ENCODE data around the gene PLEKHD1.

Gene PLEKHD1

DNA sequence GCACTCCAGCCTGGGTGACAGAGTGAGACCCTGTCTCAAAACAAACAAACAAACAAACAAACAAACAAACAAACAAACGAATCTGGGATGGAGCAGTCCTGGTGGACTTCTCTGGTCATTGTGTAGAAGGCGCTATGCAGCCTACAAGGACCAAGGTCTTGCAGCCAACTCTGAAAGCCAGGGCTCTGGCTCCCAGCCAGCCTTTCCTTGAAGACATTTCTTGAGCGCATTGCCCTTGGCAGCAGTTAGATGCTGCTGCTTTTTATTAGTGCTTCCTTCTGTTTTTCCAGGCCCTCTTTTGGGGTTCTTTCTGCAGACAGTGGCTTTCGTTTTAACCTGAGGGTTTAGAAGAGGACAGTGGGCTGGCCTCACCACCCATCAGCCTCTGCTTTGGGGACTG, 70.0 kb downstream of the PLEKHD1 start:
- no peak overlapping the region for H3K27ac ChIP-seq
- H3K36me3 ChIP-seq, result no peaks in the 10 kb centered on the region
- H3K4me3 ChIP-seq (ENCODE audit: low read depth in 1 of 2, low read length in 1 of 2), result no peak overlapping the region
- TF ChIP-seq, protein P1, sequence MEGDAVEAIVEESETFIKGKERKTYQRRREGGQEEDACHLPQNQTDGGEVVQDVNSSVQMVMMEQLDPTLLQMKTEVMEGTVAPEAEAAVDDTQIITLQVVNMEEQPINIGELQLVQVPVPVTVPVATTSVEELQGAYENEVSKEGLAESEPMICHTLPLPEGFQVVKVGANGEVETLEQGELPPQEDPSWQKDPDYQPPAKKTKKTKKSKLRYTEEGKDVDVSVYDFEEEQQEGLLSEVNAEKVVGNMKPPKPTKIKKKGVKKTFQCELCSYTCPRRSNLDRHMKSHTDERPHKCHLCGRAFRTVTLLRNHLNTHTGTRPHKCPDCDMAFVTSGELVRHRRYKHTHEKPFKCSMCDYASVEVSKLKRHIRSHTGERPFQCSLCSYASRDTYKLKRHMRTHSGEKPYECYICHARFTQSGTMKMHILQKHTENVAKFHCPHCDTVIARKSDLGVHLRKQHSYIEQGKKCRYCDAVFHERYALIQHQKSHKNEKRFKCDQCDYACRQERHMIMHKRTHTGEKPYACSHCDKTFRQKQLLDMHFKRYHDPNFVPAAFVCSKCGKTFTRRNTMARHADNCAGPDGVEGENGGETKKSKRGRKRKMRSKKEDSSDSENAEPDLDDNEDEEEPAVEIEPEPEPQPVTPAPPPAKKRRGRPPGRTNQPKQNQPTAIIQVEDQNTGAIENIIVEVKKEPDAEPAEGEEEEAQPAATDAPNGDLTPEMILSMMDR (IDR thresholded peaks at IDR 0.05), result no peak
- peaks cover 77% of the 10 kb centered on the region for H3K27me3 ChIP-seq
- no peaks in the 10 kb centered on the region for H3K9me3 ChIP-seq
- H3K4me1 ChIP-seq (ENCODE audit: control insufficient read depth in 1 of 2, insufficient read depth in 1 of 2, low read depth in 1 of 2, low read length in 1 of 2), result no peaks in the 10 kb centered on the region

DNA sequence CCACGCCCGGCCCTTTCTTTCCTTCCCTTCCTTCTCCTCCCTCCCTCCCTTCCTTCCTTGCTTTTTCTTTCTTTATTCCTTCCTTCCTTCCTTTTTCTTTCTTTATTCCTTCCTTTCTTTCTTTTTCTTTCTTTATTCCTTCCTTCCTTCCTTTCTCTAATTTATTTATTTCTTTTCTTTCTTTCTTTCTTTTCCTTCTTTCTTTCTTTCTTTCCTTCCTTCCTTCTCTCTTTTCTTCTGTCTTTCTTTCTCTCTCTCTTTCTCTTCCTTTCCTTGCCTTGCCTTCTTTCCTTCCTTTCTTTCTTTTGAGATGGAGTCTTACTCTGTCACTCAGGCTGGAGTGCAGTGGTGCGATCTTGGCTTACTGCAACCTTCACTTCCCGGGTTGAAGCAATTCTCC, 74.2 kb downstream of the PLEKHD1 start:
- Histone ChIP-seq H3K27me3 (peaks cover 83% of the 10 kb centered on the region), H3K4me3 (ENCODE audit: low read depth in 1 of 2, low read length in 1 of 2) (no peak overlapping the region), H3K4me1 (ENCODE audit: control insufficient read depth in 1 of 2, insufficient read depth in 1 of 2, low read depth in 1 of 2, low read length in 1 of 2) (no peaks in the 10 kb centered on the region), H3K27ac (no peak overlapping the region), H3K36me3 (no peaks in the 10 kb centered on the region), H3K9me3 (no peaks in the 10 kb centered on the region)
- TF ChIP-seq, protein P1 (IDR thresholded peaks at IDR 0.05), result no peak

DNA sequence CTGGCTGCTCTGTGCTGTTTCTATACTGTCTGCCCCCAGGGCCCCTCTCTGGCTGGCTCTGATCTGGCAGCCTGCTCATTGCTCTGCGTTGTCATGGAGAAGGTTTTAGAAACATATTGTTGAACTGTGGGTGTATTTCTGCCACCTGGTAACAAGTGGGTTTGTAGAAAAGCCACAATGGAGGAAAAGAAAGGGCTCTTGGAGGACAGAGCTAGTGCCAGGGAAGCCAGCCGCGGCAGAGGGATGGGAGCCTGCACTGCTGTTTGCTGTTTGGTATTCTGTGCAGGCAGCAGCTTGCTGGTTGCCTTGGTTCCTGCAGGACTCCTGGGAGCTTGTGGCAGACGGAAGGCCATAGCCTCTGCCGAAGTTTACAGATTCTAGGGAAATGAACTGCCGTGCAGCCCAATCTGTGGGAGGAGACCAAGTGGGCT, 75.1 kb downstream of the PLEKHD1 start:
- Histone ChIP-seq H3K36me3 (no peaks in the 10 kb centered on the region), H3K4me1 (ENCODE audit: control insufficient read depth in 1 of 2, insufficient read depth in 1 of 2, low read depth in 1 of 2, low read length in 1 of 2) (no peaks in the 10 kb centered on the region), H3K4me3 (ENCODE audit: low read depth in 1 of 2, low read length in 1 of 2) (no peak overlapping the region), H3K27me3 (peaks cover 83% of the 10 kb centered on the region), H3K9me3 (no peaks in the 10 kb centered on the region), H3K27ac (no peak overlapping the region)
- TF ChIP-seq, protein P1 (IDR thresholded peaks at IDR 0.05), result no peak

DNA sequence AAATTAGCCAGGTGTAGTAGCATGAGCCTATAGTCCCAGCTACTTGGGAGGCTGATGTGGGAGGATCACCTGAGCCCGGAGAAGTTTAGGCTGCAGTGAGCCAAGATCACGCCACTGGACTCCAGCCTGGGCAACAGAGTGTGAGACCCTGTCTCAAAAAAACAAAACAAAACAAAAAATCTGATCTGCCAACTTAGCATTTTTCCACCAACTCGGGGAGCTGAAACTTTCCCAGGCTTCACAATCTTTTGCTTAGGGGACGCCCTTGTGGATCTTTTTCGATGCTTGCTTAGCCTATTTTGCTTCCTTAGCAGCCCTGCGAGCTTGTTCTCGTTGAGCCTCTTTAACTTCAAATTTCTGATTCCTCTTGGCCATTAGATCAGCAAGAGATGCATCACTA, 76.3 kb downstream of the PLEKHD1 start:
- Histone ChIP-seq H3K4me3 (ENCODE audit: low read depth in 1 of 2, low read length in 1 of 2) (no peak overlapping the region), H3K4me1 (ENCODE audit: control insufficient read depth in 1 of 2, insufficient read depth in 1 of 2, low read depth in 1 of 2, low read length in 1 of 2) (no peaks in the 10 kb centered on the region), H3K27ac (no peak overlapping the region), H3K9me3 (no peaks in the 10 kb centered on the region), H3K27me3 (peaks cover 85% of the 10 kb centered on the region), H3K36me3 (no peaks in the 10 kb centered on the region)
- TF ChIP-seq, protein P1 (IDR thresholded peaks at IDR 0.05), result no peak

DNA sequence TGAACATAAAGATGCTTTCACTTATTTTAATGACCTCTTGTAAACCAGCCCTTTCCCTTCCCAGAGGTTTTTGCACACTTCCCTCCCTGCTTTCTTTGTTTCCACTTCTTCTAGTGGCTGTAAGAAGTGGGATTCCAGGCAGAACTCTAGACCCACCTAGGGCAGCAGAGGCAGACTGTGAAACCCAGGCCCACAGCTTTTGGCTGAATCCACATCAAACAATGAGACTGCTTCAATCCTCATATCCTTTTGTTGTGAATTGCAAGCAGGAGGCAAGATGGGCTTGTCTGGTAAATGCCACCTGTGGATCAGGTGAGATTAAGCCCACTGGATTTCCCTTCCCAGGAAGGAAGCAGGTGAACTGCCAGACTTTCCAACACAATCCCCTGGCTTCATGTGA, 77.4 kb downstream of the PLEKHD1 start:
- H3K4me3 ChIP-seq (ENCODE audit: low read depth in 1 of 2, low read length in 1 of 2), result no peak overlapping the region
- TF ChIP-seq, protein P1 (IDR thresholded peaks at IDR 0.05), result no peak
- peaks cover 90% of the 10 kb centered on the region for H3K27me3 ChIP-seq
- no peaks in the 10 kb centered on the region for H3K36me3 ChIP-seq
- H3K9me3 ChIP-seq, result no peaks in the 10 kb centered on the region
- no peak overlapping the region for H3K27ac ChIP-seq
- no peaks in the 10 kb centered on the region for H3K4me1 ChIP-seq (ENCODE audit: control insufficient read depth in 1 of 2, insufficient read depth in 1 of 2, low read depth in 1 of 2, low read length in 1 of 2)

DNA sequence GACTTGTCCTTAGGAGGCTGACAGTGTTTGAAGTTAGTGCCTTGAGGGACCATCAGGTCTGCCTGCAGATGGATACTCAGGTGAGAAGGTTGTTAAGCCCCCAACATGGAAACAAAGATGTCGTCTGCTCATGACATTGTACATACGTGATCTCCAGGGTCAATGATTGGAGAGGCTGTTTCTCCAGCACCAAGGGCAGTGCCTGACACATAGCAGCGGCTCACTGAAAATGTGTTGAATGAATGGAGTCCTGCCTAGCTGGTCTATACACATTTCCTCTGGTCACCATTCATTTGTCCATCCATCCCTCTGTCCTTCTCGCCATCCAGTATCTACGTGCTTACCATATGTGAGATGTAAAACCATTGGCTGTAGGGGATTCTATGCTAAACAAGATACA, 83.0 kb downstream of the PLEKHD1 start:
- TF ChIP-seq, protein P1 (IDR thresholded peaks at IDR 0.05), result no peak
- peaks cover 100% of the 10 kb centered on the region for H3K27me3 ChIP-seq
- H3K36me3 ChIP-seq, result no peaks in the 10 kb centered on the region

More for the DNA sequence above, 83.0 kb downstream of the PLEKHD1 start:
- Histone ChIP-seq H3K9me3 (no peaks in the 10 kb centered on the region), H3K27ac (no peak overlapping the region), H3K4me3 (ENCODE audit: low read depth in 1 of 2, low read length in 1 of 2) (no peak overlapping the region), H3K4me1 (ENCODE audit: control insufficient read depth in 1 of 2, insufficient read depth in 1 of 2, low read depth in 1 of 2, low read length in 1 of 2) (peaks cover 5 to 11% of the 10 kb centered on the region in 2 experiments)
